ENCODE measurements around the gene SGSM2.

The SGSM2 gene

GRCh38 chr17:2362016-2362415 lies 24.7 kb downstream of the SGSM2 start:
- no peak for TF ChIP-seq CTCF (IDR thresholded peaks at IDR 0.05; ENCODE audit: low read depth, low read length, missing control alignments)
- no peak for DNase-seq (ENCODE audit: extremely low read depth, low read depth)
- no peak overlapping the region for H3K4me3 ChIP-seq (replicated peaks; ENCODE audit: low read depth, low read length)

- DNase-seq (ENCODE audit: extremely low read depth, low read depth), result no peak
- TF ChIP-seq CTCF (IDR thresholded peaks at IDR 0.05; ENCODE audit: low read depth, low read length, missing control alignments), result no peak
- no peak overlapping the region for H3K4me3 ChIP-seq (replicated peaks; ENCODE audit: low read depth, low read length)
Observed at GRCh38 chr17:2362416-2362815, 25.1 kb downstream of the SGSM2 start.

GRCh38 chr17:2362881-2363280 lies 25.6 kb downstream of the SGSM2 start:
- no peak overlapping the region for H3K4me3 ChIP-seq (replicated peaks; ENCODE audit: low read depth, low read length)
- TF ChIP-seq CTCF (IDR thresholded peaks at IDR 0.05; ENCODE audit: low read depth, low read length, missing control alignments), result no peak
- DNase-seq (ENCODE audit: extremely low read depth, low read depth), result no peak

- no peak for DNase-seq (ENCODE audit: extremely low read depth, low read depth)
- H3K4me3 ChIP-seq (replicated peaks; ENCODE audit: low read depth, low read length), result no peak overlapping the region
- no peak for TF ChIP-seq CTCF (IDR thresholded peaks at IDR 0.05; ENCODE audit: low read depth, low read length, missing control alignments)
Observed at GRCh38 chr17:2363318-2363717, 26.0 kb downstream of the SGSM2 start.

- no peak for DNase-seq (ENCODE audit: extremely low read depth, low read depth)
- no peak overlapping the region for H3K4me3 ChIP-seq (replicated peaks; ENCODE audit: low read depth, low read length)
- no peak for TF ChIP-seq CTCF (IDR thresholded peaks at IDR 0.05; ENCODE audit: low read depth, low read length, missing control alignments)
Observed at GRCh38 chr17:2363851-2364762, 26.8 kb downstream of the SGSM2 start.

GRCh38 chr17:2364763-2365116 lies 27.4 kb downstream of the SGSM2 start:
- DNase-seq (ENCODE audit: extremely low read depth, low read depth), result no peak
- no peak overlapping the region for H3K4me3 ChIP-seq (replicated peaks; ENCODE audit: low read depth, low read length)
- TF ChIP-seq CTCF (IDR thresholded peaks at IDR 0.05; ENCODE audit: low read depth, low read length, missing control alignments), result no peak
